GM12801 (cell line): ENCODE data around the gene NAA16.

Experiments used
- TF ChIP-seq, protein P1 (sequence below): IDR thresholded peaks from one replicate; pipeline ENCODE4 v1.5.1; 2011; ENCODE audit warnings: control low read depth; ENCODE audit not compliant: insufficient read length; ENCODE audit errors: extremely low read depth

The NAA16 gene

DNA sequence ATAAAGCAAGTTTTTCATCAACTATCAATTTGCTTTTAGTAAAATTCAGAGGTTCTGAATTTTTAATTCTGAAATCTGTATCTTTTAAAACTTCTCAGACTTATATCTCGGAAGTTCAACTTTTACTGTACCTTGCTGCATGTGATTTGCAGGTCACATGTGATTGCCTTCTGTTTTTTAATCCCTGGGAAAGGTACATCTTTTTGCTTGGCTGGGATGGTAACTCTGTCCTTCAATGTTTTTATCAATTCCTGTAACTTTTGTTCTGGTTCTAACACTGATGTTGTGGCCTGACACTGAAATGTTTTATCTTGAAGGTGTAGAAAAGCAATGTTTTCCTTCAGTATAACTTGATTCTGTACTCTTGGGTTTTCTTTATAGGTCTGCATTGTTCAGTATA is 16.2 kb upstream of the NAA16 start:
- TF ChIP-seq, protein P1, sequence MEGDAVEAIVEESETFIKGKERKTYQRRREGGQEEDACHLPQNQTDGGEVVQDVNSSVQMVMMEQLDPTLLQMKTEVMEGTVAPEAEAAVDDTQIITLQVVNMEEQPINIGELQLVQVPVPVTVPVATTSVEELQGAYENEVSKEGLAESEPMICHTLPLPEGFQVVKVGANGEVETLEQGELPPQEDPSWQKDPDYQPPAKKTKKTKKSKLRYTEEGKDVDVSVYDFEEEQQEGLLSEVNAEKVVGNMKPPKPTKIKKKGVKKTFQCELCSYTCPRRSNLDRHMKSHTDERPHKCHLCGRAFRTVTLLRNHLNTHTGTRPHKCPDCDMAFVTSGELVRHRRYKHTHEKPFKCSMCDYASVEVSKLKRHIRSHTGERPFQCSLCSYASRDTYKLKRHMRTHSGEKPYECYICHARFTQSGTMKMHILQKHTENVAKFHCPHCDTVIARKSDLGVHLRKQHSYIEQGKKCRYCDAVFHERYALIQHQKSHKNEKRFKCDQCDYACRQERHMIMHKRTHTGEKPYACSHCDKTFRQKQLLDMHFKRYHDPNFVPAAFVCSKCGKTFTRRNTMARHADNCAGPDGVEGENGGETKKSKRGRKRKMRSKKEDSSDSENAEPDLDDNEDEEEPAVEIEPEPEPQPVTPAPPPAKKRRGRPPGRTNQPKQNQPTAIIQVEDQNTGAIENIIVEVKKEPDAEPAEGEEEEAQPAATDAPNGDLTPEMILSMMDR: no peak

DNA sequence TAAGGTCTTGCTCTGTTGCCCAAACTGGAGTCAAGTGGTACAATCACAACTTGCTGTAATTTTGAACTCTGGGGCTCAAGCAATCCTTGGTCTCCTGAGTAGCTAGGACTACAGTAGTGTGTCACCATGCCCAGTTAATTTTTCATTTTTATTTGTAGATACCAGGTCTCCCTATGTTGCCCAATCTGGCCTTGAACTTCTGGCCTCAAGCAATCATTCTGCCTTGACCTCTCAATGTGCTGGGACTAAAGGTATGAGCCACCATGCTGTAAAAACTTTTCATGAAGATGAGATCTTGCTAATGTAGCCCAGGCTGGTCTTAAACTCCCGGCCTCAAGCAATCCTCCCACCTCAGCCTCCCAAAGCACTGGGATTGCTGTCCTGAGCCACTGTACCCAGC is 15.1 kb upstream of the NAA16 start:
- TF ChIP-seq, protein P1: no peak

DNA sequence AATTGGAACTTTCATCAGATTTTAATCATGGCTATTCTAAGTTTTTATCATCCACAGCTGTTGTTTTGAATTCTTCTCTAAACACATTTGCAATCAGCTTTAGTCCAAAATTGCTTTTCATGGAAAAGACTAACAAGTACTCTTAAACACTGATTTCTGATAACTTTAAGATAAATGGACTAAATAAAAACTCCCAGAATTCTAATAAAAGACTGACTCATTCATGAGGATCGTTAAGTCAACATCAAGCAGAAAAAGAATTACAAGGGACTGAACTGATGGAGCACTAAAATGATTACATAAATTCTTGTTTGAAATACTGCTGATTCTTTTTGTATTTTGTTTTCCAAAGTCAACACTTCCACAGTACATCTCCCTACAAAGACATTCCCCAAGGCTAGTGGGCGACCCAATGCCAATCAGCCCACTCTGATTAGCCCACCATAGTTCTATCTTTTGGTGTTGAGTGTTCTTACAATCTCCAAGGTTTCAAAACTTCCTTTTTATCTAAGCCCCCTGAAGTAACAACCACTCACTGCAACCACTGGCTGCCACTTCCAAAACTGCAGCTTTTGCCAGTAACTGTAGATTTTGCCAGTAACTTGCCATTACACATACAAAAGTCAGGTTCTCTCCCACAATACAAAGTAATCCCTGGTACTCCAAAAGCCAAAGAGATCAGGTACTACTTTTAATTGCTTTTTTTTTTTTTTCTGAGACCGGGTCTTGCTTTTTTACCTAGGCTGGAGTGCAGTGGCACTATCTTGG is 14.0 kb upstream of the NAA16 start:
- TF ChIP-seq, protein P1: no peak

DNA sequence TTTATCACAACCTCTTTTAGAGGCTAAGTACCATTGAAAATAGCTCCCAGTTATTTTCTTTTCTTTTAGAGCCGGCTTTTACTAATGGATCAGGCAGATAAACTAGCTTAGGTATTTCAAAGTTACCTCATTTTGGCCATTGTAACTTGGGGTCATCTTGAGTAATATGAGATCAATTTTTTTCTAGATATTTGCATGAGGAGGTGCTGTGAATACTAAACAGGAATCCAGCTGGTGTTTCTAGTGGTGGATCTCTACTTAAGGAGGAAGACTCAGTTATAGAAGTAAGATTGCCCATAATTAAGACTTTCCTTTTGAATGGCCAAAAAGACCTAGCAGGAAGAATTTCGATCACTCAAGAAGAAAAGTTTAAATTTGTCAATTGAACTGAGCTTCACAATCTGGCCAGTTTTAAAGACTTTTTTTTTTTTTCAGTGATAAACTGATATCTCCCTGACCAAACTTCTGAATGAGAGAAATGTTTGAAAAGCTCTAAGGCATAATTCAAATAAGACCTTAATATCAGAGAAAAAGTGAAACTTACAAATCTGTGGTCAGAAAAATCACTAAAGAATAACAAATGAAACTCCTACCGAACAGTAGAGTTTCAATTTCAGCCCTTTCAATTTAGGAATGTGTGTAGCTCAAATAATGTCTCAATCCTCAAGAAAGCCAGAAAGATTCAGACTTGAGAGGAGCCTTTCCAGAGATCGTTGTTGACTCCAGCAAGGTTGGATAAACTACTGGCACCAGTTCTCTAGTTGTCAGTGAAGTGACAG is 11.6 kb upstream of the NAA16 start:
- TF ChIP-seq, protein P1: no peak

DNA sequence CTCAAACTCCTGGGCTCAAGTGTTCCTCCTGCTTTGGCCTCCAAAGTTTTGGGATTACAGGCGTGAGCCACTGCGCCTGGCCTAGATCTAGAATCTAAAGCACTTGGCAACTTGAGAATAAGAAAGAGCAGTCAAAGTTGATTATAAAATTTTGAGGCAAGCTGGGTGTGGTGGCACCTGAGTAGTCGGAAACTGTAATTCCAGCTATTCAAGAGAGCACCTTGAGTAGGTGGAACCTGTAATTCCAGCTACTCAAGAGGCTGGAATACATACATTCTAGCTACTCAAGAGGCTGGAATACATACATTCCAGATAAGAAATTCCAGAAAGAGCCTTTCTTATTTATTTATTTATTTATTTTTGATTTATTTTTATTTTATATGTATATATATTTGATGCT is 8.3 kb upstream of the NAA16 start:
- TF ChIP-seq, protein P1: no peak

DNA sequence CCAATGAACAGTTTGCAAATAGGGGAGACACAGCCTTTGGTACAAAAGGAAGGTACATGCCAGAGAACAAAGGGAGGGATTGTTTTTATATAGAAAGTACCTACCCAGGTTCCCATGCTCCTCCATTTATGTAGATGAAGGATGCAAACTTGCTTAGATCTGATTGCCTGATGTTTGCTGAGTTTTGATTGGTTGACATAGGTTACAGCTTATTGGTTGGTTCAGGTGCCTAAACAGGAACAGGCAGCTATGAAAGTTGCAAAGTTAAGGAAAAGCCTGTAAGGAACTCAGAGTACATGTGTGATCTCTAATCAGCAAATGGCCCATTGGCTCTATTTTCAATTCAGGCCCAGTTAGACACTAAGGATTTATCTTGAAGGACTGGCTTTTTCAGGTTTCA is 6.5 kb upstream of the NAA16 start:
- TF ChIP-seq, protein P1: no peak

DNA sequence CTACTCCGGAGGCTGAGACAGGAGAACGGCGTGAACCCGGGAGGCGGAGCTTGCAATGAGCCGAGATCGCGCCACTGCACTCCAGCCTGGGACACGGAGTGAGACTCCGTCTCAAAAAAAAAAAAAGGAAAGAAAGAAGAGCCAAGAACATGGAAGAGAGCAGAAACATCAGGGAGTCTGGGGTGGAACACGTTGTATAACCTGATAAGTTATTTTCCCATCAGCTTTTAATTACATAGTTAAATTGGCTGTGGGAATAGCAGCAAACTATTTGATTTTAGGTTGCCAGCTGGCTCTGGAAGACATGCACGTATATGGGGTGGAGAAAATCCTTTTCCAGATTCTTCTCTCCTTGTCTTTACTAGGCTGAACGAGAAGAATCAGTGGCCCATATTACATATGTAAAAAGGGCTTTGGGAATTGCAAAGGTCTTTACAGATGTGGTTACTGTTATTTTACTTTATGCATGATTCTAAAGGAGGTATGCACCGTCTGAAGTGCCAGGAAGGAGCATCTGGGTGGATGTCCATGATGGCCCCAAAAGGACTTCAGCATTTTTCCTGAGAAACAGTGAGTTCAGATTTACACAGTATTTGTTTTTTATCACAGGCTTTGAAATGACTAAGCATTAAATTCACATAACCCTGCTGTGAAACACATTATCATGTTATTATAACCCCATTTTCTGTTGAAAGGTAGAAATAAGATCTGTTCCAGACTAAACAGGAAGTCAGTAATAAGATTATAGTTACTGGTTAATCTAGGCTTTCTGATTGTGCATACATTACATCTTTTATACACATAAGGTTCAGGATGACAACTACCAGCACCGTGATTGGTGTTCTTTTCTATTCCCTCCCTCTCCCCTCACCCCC is 4.6 kb upstream of the NAA16 start:
- TF ChIP-seq, protein P1: no peak
